ENCODE measurements around the gene HADHA. TPM values are rescaled to one million over a fixed set of nuclear protein-coding genes. Genes with fewer than 3 reads are reported as not detected.

Gene HADHA
- total RNA-seq, 1 experiment from 2014 or later: 101 TPM

DNA sequence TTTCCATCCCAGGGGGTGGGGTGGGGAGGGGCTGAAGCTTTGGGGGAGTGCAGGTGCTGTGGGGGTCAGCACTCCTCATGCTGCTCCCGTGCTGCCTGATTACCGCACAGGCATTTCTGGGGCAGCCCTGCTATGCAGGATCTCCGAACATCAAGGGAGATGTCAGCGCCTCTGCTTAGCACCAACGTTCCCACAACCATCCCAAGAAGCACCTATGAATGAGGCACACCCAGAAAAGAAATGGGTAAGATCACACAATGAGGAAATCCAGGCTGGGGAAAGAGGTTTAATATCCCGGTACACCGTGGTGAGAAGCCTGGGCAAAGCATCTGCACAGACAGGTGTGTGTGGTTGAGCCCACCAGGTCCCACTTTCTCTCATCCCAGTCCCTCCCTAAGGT, 54.1 kb downstream of the HADHA start:
- Histone ChIP-seq H3K36me3 (ENCODE audit: control insufficient read depth in 1 of 2, insufficient read depth in 2 of 2, low read length in 2 of 2) (peaks cover 11 to 15% of the 10 kb centered on the region in 2 experiments; a peak in 3 of 4 replicates), H3K9ac (ENCODE audit: low read length) (no peak overlapping the region), H3K27ac (ENCODE audit: low read depth, low read length) (no peak overlapping the region), H3K9me2 (ENCODE audit: insufficient read depth) (no peaks in the 10 kb centered on the region), H3K79me2 (ENCODE audit: insufficient read depth, low read length) (no peaks in the 10 kb centered on the region), H3K4me2 (ENCODE audit: low read length) (no peak overlapping the region), H2AFZ (ENCODE audit: low read depth, low read length, poor library complexity, severe bottlenecking) (no peak overlapping the region), H3K27me3 (ENCODE audit: insufficient read depth, low read length) (no peaks in the 10 kb centered on the region), H3K4me1 (ENCODE audit: control insufficient read depth in 1 of 2, insufficient read depth in 2 of 2, low read length in 2 of 2) (peaks cover 0 to 4% of the 10 kb centered on the region in 2 experiments; a peak in 1 of 4 replicates), H3K9me3 (ENCODE audit: control insufficient read depth in 1 of 2, insufficient read depth in 1 of 2, low read depth in 1 of 2, low read length in 2 of 2) (no peaks in the 10 kb centered on the region), H3K4me3 (replicated peaks in 1 of 2; ENCODE audit: low read depth in 1 of 2, low read length in 2 of 2) (no peak overlapping the region), H4K20me1 (ENCODE audit: insufficient read depth) (no peaks in the 10 kb centered on the region)
- intact Hi-C loops (cut with micrococcal nuclease): no loop called here
- no peak for DNase-seq (ENCODE audit: low read depth, low spot score)
- TF ChIP-seq SIN3A (IDR thresholded peaks at IDR 0.05; ENCODE audit: low read depth): no peak
- TF ChIP-seq POLR2AphosphoS5 (IDR thresholded peaks at IDR 0.05; ENCODE audit: low read depth, low read length): no peak
- no peak for TF ChIP-seq EZH2phosphoT487 (IDR thresholded peaks at IDR 0.05; ENCODE audit: borderline replicate concordance)
- no peak for TF ChIP-seq RAD21 (IDR thresholded peaks at IDR 0.05; ENCODE audit: low read depth)
- no peak for TF ChIP-seq SRF (IDR thresholded peaks at IDR 0.05; ENCODE audit: low read depth)
- no peak for TF ChIP-seq TCF7L2 (IDR thresholded peaks at IDR 0.05; ENCODE audit: borderline replicate concordance, extremely low read depth, insufficient read depth, insufficient read length)
- no peak for TF ChIP-seq YY1 (IDR thresholded peaks at IDR 0.05; ENCODE audit: extremely low read depth, insufficient replicate concordance, low read depth, low read length)
- TF ChIP-seq EGR1 (IDR thresholded peaks at IDR 0.05; ENCODE audit: low read depth): no peak
- TF ChIP-seq SP1 (IDR thresholded peaks at IDR 0.05; ENCODE audit: low read depth): no peak
- TF ChIP-seq, protein P1, sequence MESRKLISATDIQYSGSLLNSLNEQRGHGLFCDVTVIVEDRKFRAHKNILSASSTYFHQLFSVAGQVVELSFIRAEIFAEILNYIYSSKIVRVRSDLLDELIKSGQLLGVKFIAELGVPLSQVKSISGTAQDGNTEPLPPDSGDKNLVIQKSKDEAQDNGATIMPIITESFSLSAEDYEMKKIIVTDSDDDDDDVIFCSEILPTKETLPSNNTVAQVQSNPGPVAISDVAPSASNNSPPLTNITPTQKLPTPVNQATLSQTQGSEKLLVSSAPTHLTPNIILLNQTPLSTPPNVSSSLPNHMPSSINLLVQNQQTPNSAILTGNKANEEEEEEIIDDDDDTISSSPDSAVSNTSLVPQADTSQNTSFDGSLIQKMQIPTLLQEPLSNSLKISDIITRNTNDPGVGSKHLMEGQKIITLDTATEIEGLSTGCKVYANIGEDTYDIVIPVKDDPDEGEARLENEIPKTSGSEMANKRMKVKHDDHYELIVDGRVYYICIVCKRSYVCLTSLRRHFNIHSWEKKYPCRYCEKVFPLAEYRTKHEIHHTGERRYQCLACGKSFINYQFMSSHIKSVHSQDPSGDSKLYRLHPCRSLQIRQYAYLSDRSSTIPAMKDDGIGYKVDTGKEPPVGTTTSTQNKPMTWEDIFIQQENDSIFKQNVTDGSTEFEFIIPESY (IDR thresholded peaks at IDR 0.05; ENCODE audit: extremely low read depth, insufficient replicate concordance, low read length): no peak
- TF ChIP-seq ELF1 (IDR thresholded peaks at IDR 0.05; ENCODE audit: borderline replicate concordance, low read depth): no peak
- no peak for TF ChIP-seq POLR2A (IDR thresholded peaks at IDR 0.05; ENCODE audit: borderline replicate concordance, extremely low read depth, insufficient read depth, insufficient read length)
- TF ChIP-seq, protein P2, sequence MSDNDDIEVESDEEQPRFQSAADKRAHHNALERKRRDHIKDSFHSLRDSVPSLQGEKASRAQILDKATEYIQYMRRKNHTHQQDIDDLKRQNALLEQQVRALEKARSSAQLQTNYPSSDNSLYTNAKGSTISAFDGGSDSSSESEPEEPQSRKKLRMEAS (IDR thresholded peaks at IDR 0.05): no peak
- TF ChIP-seq CEBPB (IDR thresholded peaks at IDR 0.05; ENCODE audit: low read depth): no peak
- TF ChIP-seq FOSL1 (IDR thresholded peaks at IDR 0.05; ENCODE audit: low read depth): no peak
- TF ChIP-seq, protein P3, sequence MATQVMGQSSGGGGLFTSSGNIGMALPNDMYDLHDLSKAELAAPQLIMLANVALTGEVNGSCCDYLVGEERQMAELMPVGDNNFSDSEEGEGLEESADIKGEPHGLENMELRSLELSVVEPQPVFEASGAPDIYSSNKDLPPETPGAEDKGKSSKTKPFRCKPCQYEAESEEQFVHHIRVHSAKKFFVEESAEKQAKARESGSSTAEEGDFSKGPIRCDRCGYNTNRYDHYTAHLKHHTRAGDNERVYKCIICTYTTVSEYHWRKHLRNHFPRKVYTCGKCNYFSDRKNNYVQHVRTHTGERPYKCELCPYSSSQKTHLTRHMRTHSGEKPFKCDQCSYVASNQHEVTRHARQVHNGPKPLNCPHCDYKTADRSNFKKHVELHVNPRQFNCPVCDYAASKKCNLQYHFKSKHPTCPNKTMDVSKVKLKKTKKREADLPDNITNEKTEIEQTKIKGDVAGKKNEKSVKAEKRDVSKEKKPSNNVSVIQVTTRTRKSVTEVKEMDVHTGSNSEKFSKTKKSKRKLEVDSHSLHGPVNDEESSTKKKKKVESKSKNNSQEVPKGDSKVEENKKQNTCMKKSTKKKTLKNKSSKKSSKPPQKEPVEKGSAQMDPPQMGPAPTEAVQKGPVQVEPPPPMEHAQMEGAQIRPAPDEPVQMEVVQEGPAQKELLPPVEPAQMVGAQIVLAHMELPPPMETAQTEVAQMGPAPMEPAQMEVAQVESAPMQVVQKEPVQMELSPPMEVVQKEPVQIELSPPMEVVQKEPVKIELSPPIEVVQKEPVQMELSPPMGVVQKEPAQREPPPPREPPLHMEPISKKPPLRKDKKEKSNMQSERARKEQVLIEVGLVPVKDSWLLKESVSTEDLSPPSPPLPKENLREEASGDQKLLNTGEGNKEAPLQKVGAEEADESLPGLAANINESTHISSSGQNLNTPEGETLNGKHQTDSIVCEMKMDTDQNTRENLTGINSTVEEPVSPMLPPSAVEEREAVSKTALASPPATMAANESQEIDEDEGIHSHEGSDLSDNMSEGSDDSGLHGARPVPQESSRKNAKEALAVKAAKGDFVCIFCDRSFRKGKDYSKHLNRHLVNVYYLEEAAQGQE (IDR thresholded peaks at IDR 0.05; ENCODE audit: low read depth): no peak
- no peak for TF ChIP-seq ZFX (IDR thresholded peaks at IDR 0.05)
- POLR2A ChIA-PET: no interaction called here
- CTCF ChIA-PET: no interaction called here
- BruUV-seq (replicated peaks): no TSS peak
- ATAC-seq: no peak
- RAD21 ChIA-PET (ENCODE audit: low non-redundant PET in 1 of 2, low total read pairs in 2 of 2, uncharacterized antibody in 2 of 2, unreplicated experiment in 2 of 2): no interaction called here

Data from HCT116 (cell line).